BE2C (cell line): Measurements from ENCODE around the gene BBLN.

Source experiments
- DNase-seq: peaks from one replicate; pipeline ENCODE4 v3.0.0-alpha.2; 2020
- H3K27me3 ChIP-seq: fragments of 250-450 bp; sonication (Bioruptor Pico); 2 replicates; pipeline ENCODE4 v1.5.1; 2020; ENCODE audit warnings: mild to moderate bottlenecking
- H3K36me3 ChIP-seq: fragments of 250-450 bp; sonication (Bioruptor Pico); 2 replicates; pipeline ENCODE4 v1.5.1; 2020; ENCODE audit warnings: mild to moderate bottlenecking
- H3K4me1 ChIP-seq: fragments of 250-450 bp; sonication (Bioruptor Pico); 2 replicates; pipeline ENCODE4 v1.5.1; 2020
- H3K4me3 ChIP-seq: 2 replicates; pipeline ENCODE4 v1.5.1; 2011; ENCODE audit warnings: low read depth, low read length
- H3K9me3 ChIP-seq: fragments of 250-450 bp; sonication (Bioruptor Pico); 2 replicates; pipeline ENCODE4 v1.5.1; 2020
- TF ChIP-seq, protein P1 (sequence below): IDR thresholded peaks from 2 replicates; pipeline ENCODE4 v1.5.1; 2012; ENCODE audit warnings: mild to moderate bottlenecking, low read depth, low read length

BBLN gene

DNA sequence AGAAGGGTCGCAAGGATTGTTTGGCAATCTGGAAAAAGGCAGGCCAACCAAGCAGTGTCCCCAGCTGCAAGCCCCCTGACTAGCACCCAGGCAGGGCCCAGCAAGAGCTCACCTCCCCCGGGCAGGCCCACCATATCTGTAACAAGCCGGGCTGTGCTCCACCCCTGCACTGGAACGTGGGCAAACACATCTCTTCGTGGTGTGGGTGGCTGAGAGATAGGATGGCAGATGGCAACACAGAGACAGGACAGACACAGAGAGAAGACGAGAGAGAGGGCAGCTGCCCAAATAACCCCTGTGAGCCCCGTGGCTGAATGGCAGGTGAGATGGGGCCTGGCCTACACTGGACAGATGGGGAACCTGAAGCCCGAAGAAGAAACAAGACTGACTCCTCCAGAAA is 9.4 kb downstream of the BBLN start:
- H3K9me3 ChIP-seq = no peaks in the 10 kb centered on the region
- TF ChIP-seq, protein P1, sequence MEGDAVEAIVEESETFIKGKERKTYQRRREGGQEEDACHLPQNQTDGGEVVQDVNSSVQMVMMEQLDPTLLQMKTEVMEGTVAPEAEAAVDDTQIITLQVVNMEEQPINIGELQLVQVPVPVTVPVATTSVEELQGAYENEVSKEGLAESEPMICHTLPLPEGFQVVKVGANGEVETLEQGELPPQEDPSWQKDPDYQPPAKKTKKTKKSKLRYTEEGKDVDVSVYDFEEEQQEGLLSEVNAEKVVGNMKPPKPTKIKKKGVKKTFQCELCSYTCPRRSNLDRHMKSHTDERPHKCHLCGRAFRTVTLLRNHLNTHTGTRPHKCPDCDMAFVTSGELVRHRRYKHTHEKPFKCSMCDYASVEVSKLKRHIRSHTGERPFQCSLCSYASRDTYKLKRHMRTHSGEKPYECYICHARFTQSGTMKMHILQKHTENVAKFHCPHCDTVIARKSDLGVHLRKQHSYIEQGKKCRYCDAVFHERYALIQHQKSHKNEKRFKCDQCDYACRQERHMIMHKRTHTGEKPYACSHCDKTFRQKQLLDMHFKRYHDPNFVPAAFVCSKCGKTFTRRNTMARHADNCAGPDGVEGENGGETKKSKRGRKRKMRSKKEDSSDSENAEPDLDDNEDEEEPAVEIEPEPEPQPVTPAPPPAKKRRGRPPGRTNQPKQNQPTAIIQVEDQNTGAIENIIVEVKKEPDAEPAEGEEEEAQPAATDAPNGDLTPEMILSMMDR = no peak
- no peaks in the 10 kb centered on the region for H3K4me1 ChIP-seq
- no peak for DNase-seq
- H3K36me3 ChIP-seq = peaks cover 49% of the 10 kb centered on the region
- no peak overlapping the region for H3K4me3 ChIP-seq
- H3K27me3 ChIP-seq = no peaks in the 10 kb centered on the region

- Histone ChIP-seq H3K27me3 (no peaks in the 10 kb centered on the region), H3K4me1 (no peaks in the 10 kb centered on the region), H3K9me3 (no peaks in the 10 kb centered on the region), H3K36me3 (peaks cover 47% of the 10 kb centered on the region), H3K4me3 (no peak overlapping the region)
- TF ChIP-seq, protein P1 = no peak
- no peak for DNase-seq
Observed at GRCh38 chr9:128169925-128170324, 9.9 kb downstream of the BBLN start.

- TF ChIP-seq, protein P1 = no peak
- peaks cover 47% of the 10 kb centered on the region for H3K36me3 ChIP-seq
- no peak for DNase-seq
- no peaks in the 10 kb centered on the region for H3K9me3 ChIP-seq
- peaks cover 17% of the 10 kb centered on the region for H3K4me1 ChIP-seq
- no peak overlapping the region for H3K4me3 ChIP-seq
- no peaks in the 10 kb centered on the region for H3K27me3 ChIP-seq
Observed at GRCh38 chr9:128174062-128174461, 14.0 kb downstream of the BBLN start.

GRCh38 chr9:128175102-128175563 is 15.1 kb downstream of the BBLN start:
- Histone ChIP-seq H3K36me3 (peaks cover 49% of the 10 kb centered on the region), H3K9me3 (no peaks in the 10 kb centered on the region), H3K27me3 (no peaks in the 10 kb centered on the region), H3K4me3 (no peak overlapping the region), H3K4me1 (peaks cover 17% of the 10 kb centered on the region)
- TF ChIP-seq, protein P1 = no peak
- DNase-seq = no peak

DNA sequence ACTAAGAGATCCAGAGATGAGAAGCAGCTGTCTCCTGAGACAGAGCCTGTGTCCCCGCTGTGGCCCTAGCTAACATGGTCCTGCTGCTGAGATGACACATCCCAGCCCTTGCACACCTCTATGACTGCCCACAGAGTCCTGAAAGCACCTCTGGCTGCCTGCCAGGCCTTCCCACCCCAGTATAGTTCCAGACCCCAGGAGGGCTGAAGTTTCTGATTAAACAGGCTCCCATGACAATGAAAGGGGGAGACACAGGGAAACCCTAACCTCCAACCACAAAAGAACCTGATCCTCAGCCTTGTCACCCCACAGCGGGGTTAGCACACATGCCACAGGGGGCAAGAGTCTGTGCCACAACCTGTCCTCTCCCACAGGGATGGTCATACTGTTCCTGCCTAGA is 15.7 kb downstream of the BBLN start:
- H3K4me1 ChIP-seq = peaks cover 17% of the 10 kb centered on the region
- H3K4me3 ChIP-seq = no peak overlapping the region
- H3K9me3 ChIP-seq = no peaks in the 10 kb centered on the region
- H3K36me3 ChIP-seq = peaks cover 55% of the 10 kb centered on the region
- peak; percentile 56 for DNase-seq
- TF ChIP-seq, protein P1 = no peak
- H3K27me3 ChIP-seq = no peaks in the 10 kb centered on the region

DNA sequence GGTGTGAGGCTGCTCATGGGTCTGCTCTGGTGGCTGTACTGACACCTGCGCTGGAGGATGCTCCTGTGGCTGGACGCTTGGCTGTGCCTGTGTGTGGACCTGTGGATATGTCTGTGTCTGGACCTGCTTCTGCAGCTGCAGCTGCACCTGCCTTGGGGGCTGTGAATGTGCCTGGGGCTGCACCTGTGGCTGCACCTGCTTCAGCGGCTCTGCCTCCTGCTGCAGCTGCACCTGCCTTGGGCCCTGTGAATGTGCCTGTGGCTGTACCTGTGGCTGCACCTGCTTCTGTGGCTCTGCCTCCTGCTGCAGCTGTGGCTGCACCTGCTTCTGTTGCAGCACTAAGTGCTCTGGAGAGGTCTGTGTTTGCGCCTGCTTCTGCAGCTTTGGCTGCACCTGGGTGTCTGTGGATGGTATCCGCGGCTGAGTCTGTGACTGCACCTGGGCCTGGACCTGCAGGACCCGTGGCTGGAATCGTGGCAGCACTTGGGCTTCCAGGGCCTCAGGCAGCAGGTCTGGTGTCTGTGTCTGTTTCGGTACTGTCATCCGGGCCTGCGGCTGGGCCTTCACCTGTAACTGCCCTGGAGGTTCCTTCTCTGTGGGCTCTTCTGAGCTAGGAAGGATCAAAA is 18.9 kb downstream of the BBLN start:
- Histone ChIP-seq H3K9me3 (no peaks in the 10 kb centered on the region), H3K4me1 (peaks cover 17% of the 10 kb centered on the region), H3K27me3 (no peaks in the 10 kb centered on the region), H3K36me3 (peaks cover 64% of the 10 kb centered on the region), H3K4me3 (no peak overlapping the region)
- TF ChIP-seq, protein P1 = no peak
- DNase-seq = no peak
